Measurements from ENCODE around the gene ZNF862.

Gene ZNF862

GRCh38 chr7:149838224-149838991 is at the start of gene ZNF862:
Gene ZNF862 (plus strand): TSS chr7:149838375. CDS start chr7:149838612, 237 bp downstream.
- peak; percentile 95 for DNase-seq

- DNase-seq: no peak
Observed at GRCh38 chr7:149789101-149789500, 49.1 kb upstream of the ZNF862 start.

GRCh38 chr7:149790146-149790548 is 48.0 kb upstream of the ZNF862 start:
- DNase-seq: no peak

DNA sequence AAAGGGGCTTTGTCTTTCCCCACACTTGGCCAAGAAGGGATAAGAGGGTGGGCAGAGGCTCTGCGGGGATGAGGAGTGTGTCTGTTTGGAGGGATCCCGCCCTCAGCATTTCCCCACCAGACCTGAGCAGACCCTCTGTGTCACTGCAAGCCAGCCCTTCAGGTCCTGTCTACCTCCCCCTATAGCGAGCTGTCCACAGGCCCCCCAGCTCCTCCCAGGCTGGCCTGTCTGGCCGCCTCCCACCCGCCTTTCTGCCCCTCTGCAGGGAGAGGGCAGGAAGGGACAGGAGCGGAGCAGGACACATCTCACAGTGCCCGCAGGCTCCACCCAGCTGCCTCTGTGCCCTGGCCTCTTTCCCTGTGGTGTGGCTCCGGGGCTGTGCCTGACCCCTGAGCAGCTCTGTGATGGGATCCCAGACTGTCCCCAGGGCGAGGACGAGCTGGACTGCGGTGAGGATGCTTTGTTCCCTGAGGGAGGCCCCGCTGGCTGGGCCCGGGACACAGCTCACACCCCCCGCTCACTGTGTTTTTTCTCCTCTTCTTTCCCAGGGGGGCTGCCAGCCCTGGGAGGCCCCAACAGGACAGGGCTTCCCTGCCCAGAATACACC is 47.3 kb upstream of the ZNF862 start:
- no peak for DNase-seq

GRCh38 chr7:149791411-149792219 is 46.6 kb upstream of the ZNF862 start:
- no peak for DNase-seq

DNA sequence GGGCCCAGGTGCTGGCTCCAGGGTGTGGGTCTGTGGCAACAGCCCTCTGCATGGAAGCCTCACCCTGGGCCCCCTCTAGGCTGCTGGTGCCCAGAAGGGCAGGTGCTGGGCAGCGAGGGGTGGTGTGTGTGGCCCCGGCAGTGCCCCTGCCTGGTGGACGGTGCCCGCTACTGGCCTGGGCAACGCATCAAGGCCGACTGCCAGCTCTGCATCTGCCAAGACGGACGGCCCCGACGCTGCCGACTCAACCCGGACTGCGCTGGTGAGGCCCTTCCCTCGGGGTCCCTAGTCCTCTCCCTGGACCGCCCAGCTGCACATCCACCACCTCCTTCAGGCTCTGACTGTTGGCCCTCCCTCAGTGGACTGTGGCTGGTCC is 46.0 kb upstream of the ZNF862 start:
- DNase-seq: no peak

DNA sequence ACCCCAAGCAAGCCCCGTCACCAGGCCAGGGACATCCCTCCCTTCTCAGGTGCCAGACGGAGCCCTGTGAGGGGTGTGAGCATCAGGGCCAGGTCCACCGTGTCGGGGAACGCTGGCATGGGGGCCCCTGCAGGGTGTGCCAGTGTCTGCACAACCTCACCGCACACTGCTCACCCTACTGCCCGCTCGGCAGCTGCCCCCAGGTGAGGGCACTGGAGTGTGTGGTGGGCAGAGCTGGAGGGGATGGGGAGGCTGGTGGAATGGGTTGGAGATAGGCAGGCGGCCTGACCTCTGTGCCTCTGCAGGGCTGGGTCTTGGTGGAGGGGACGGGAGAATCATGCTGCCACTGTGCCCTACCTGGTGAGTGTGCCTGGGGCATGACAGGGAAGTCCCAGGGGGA is 44.9 kb upstream of the ZNF862 start:
- no peak for DNase-seq

- no peak for DNase-seq
Observed at GRCh38 chr7:149794661-149795060, 43.5 kb upstream of the ZNF862 start.

GRCh38 chr7:149795126-149795525 is 43.0 kb upstream of the ZNF862 start:
- no peak for DNase-seq

- no peak for DNase-seq
Observed at GRCh38 chr7:149796287-149796860, 41.8 kb upstream of the ZNF862 start.

DNA sequence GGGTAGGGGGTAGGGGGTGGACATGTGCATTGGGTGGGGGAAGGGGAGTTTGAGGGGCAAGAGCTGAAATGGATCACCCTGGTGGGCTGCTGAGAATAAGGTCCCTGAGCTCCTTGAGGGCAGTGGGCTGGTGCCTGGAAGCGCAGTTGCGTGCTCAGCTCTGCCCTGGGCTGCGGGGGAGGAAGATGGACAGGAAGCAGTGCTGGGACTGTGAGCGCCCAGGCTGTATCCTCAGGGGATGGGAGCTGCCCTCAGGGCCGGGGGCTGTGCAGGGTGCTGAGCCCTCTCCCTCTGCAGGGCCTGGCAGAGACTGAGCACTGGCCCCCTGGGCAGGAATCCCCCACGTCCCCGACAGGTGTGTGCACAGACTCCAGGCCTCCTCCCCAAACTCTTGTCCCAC is 40.4 kb upstream of the ZNF862 start:
- DNase-seq: no peak

- no peak for DNase-seq
Observed at GRCh38 chr7:149799397-149800168, 38.6 kb upstream of the ZNF862 start.

GRCh38 chr7:149800169-149800555 is 38.0 kb upstream of the ZNF862 start:
- DNase-seq: no peak

- no peak for DNase-seq
Observed at GRCh38 chr7:149801002-149801566, 37.1 kb upstream of the ZNF862 start.

DNA sequence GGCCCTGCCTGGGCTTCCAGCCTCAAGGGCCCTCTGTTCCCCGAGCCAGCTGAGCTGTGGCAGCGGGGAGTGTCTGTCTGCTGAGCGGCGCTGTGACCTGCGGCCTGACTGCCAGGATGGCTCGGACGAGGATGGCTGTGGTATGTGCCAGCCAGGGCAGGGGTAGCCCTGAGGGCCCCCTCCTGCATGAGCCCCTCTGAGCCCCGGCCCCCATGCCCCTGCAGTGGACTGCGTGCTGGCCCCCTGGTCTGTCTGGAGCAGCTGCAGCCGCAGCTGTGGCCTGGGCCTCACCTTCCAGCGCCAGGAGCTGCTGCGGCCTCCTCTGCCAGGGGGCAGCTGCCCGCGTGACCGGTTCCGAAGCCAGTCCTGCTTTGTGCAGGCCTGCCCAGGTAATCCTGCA is 36.4 kb upstream of the ZNF862 start:
- DNase-seq: no peak

GRCh38 chr7:149802966-149803365 is 35.2 kb upstream of the ZNF862 start:
- DNase-seq: no peak

- no peak for DNase-seq
Observed at GRCh38 chr7:149803551-149804074, 34.6 kb upstream of the ZNF862 start.

GRCh38 chr7:149804106-149804505 is 34.1 kb upstream of the ZNF862 start:
- DNase-seq: no peak

DNA sequence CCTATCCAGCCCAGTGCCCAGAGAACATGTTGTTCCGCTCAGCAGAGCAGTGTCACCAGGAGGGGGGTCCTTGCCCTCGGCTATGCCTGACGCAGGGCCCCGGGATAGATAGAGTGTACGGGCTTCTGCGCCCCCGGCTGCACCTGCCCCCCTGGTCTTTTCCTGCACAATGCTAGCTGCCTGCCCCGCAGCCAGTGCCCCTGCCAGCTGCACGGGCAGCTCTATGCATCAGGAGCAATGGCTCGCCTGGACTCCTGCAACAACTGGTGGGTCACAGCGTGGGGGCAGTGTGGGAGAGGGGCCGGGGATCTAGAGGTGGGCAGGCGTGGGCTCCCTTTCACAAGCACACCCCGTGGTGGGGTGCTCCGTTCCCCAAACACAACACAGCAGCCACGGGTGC is 31.4 kb upstream of the ZNF862 start:
- no peak for DNase-seq

DNA sequence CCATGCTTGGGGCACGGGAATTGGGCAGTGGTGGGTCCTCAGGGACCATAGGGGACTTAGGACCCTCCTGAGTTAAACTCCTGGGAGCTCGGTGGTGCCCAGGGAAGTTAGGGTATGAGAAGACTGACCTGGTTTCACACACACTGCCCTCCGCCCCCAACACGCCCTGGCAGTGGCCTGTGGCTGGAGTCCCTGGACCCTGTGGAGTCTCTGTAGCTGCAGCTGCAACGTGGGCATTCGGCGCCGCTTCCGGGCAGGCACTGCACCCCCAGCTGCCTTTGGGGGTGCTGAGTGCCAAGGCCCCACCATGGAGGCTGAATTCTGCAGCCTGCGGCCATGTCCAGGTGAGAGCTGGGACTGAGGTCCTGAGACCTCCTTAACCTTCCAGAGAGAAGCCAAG is 29.9 kb upstream of the ZNF862 start:
- no peak for DNase-seq

DNA sequence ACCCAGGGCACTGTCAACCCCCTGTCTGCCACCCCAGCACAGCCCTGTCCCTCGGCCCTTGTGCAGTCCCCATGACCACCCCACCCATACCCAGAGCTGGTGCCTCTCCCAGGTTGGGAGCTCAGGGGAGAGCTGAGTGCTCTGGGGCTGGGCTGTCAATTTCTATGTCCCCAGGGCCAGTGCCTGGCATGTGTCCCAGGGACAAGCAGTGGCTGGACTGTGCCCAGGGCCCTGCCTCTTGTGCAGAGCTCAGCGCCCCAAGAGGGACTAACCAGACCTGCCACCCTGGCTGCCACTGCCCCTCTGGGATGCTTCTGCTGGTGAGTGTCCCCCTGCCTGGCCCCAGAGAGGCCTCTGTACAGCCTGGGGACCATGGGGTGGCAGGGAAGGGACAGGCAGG is 29.0 kb upstream of the ZNF862 start:
- DNase-seq: no peak

DNA sequence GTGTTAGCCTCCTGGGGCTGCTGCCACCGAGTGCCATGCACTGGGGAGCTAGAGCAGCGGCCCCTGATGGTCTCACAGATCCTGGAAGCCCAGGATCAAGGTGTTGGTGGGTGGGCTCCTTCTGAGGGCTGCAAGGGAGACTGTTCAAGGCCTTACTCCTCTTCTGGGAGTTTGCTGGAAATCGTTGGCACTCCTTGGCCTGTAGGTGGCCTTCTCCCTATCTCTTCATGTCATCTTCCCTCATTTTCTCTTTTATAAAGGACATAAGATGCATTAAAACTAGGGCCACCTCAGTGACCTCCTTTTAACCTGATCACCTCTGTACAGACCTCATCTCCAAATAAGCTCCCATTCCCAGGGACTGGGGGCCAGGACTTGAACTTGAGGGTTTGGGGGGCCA is 27.0 kb upstream of the ZNF862 start:
- DNase-seq: no peak

All from NCI-H446 treated with DMSO at 0.1 percent for 48 hours (cell line).